GM19328 (cell line): Measurements from ENCODE around the gene ADAMTS2.

Source experiments
- ATAC-seq: cut with Tn5 transposase; IDR thresholded peaks from one replicate; pipeline ENCODE4 v1.9.1; 2021; ENCODE audit warnings: mild to moderate bottlenecking, moderate library complexity; ENCODE audit not compliant: unreplicated experiment

The ADAMTS2 gene

DNA sequence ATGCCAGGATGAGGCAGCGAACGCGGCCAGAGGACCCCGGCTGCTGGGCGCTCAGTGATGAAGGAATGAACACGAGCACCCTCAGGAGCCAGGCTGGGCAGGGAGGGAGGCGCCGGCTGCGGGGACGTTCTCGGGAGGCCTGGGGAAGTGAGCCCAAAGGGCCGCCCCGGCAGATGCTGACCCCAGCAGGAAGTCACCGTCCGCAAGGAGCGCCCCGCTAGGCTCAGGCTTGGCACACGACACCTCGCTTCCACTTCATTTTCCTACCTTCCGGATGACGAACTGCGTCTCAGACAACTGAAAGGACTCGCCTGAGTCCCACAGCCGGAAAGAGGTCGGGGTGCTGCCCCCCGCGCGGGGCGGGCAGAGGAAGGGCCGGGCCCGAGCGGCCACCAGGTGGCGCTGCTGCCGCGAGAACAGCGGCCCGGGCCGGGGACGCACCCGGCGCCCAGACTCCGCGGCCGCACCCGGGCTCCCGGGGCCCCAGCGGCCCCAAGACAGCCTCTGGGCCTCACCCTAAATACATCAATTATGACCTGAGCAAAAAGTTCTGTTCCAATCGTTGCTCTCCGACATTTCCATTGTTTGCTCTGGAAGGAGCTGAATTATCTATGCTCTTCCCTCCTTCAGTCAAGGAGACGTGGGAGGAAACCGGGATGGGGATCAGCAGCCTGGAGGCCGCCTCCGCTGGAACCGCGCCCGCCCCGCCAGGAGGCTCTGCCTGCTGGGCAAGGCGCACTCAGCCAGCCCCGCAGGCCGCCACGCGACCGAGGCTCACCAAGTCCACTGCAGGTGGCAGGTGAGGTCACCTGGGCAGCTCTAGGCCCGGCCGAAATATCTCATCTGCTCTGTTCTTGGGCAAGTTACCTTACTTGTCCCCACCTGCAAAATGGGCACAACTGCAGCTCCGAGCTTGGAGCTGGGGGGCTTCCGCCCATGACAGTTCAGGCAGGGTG is 178.1 kb downstream of the ADAMTS2 start:
- no peak for ATAC-seq

DNA sequence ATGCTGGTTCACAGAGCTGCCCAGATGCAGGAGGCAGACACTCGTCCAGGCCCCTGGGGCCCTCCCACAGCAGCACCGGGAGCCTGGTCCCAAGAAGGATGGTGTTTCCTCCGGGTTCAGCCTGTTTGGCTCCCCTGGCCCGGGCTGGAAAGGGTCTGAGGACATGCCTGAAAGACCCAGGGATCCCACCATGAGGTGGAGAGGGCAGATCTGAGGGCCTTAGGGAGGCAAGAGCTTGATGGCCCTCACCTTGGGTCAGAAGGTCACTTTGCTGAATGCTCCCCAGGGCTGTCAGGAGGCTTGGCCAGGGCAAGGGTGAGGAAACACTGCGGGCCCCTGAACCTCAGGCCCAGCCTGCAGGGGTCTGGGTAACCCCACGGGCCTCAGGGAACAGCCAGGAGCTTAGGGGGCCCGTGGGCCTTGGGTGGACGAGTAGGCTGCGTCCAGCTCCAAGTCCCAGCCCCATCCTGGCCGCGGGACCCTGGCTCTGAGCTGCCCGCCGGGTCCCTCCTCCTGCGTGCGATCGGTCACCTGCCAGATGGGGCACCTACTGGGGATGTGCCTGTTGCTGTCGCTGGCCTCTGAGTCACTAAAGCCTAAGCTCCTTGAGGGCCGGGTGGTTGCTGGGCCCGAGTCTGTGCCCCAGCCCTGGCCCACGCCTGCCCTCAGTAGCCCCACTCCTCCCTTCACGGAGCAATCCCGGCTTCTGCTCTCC is 178.9 kb downstream of the ADAMTS2 start:
- no peak for ATAC-seq

DNA sequence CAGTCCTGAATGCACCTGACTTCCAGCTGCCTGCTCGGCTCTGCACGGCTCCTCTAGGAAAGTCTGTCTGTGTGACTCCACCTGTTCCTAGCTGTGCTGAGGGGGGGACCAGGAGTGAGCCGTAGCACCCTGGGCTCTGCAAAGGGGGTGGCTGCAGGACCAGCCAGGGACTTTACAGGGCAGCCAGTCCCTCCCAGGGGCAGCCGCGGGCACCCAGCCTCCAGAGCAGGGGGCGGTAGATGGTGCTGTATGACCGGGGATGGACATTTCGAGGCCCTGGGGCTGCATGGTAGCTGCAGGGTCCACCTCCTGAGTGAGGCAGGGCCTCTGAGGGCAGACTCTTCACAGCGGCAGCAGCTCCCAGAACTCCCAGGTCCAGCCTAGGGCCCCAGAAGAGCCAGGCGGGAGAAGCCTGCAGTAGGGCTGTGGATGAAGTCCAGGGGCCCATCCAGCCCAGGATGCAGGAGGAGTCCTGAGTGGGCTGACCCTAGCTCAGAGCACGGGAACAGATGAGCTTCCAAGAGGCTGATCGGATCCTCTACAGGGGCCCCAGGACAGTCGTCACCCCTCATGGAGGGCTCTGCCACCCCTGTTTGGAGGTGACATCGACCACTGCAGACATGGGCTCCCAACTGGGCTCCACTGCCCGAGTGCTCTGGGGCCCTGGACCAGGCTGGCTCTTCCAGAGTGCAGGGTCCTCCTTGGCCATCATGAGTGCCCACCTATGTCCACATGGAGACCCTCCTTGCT is 179.7 kb downstream of the ADAMTS2 start:
- no peak for ATAC-seq

DNA sequence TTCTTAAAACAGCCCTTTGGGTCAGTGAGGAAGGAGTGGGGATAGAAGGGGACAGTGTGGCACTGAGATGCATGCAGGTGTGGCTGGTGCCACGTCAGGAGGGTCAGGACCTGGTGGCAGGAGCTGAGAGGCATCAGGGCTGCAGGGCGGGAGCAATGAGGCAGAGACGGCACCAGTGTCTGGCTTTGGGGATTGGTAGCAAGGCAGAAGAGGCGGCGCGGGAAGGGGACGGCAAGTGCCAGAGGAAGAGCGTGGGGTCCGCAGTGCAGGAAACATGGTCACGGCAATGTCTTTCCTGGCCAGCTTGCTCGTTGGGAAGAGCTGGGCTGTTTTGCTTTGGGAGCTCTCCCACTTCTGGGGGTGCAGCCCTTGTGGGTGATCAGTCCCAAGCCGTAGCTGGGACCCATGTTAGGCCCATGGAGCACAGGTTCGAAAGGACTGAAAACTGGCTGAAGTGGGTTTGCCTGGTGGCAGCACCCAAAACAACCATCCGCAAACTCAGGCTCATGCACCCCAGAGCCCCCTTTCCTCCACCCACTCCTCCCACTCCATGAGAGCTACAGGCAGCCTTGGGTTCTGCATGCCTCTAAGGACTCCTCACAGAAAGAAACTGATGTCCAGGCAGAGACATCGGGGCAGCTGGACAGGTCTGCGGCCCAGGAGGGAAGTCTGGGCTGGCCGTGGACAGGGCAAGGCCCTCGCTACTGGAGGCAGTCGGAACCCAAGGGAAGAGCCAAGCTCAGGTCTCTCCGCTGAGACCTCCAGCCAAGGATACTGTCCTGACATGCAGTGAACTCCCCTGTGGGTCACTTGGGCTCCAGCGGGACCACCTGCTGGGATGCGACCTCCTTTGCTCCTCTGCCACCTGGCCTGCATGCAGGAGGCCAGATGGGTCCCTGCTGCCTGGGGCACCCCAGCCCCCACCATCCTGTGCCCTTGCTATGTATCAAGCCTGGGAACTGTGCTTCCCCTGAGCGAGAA is 180.6 kb downstream of the ADAMTS2 start:
- ATAC-seq, result no peak

DNA sequence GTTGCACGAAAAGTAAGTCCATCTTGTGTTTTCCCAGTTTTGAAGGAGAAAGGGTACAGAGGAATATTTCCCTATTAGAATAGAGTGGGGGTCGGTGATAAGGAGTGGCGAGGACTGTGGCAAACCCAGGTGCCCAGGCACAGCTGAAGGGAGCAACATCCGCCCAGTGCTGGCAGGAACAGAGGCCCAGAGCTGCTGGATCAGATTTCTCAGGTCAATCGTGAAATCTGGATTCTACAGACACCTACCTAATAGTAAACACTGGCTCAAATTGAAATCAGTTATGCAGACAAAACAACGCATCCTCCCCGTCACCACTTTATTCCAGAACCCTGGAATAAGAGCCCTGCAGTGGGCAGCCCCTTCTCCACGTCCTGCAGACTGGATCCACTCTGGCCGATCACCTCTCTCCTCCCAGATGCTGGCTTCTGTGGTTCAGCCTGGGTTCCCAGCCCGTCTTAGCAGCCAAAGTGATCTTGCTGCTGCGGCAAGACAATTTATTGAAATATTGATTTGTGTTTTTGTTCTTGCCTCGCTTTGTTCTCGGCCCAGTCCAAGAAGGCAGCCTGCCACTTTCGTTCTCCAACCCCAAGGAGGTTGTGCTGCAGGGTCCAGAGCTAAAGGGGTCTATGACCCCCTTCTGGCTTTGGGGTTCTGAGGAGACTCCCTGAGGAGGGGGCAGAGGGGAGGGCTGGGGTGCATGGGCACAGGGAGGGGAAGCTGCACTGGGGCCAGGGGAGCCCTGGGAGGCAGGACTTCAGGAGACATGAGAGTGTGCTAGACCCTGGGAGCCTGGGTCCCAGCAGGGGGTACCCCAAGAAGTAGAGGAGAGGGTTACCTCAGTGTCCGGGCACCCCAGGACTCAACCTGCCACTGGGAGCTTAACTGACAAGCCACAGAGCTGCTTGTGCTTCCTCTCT is 181.8 kb downstream of the ADAMTS2 start:
- no peak for ATAC-seq

DNA sequence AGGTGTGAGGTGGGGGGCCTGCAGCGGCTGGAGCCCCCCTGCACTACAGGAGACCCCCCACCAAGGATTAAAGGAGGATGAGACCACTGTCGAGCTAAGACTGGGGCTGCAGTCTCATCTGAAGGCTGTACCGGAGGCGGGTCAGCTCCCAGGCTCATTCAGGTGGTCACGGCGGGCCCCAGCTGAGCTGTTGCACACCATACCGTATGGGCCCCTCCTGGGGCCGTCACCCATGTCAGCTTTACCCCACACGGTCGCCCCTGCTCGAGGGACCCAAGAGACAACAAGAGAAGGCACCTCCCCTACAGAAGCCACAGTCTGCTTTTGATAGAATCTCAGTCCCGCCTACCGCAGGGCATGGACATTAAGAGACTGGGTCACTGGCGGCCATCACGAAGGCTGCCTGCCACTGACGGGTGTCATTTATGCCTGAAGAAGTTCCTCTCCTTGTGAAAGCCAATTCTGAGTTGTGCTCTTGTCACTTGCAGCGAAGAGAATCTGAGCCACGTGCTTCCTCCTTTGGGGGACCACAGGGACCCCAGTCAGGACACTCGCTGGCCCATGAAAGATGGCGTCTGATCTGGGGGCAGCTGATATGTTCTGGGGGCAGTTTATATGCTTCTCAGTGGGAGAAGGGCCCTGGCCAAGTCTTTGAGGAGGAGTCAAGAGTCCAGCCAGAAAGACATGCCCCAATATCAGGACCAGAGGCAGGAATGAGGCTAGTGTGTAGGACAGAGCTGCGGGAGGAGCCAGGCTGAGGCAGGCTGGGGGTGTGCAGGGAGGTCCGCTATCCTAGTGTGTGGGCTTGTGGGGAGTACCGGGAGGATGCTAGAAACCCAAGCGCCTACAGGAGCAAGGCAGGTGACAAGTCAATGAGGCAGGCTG is 182.7 kb downstream of the ADAMTS2 start:
- no peak for ATAC-seq

DNA sequence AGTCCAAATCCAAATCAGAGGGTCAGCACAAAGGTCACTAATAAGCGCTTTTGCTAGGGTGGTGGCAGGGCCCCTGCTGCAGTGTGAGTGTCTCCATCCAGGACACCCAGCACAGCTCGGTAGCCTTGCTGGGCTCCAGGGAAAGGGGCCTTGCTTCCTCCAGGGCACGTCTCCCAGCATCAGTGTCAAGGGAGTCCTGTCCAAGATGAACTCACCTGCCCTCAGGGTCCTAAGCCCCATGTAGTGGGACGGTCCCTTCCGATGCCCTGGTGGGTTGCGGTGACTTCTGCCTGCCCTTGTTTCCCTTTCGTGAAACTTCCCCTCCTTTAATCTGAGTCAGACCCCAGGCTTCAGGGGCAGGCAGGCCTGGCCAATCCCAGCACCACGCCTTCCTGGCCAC is 183.4 kb downstream of the ADAMTS2 start:
- no peak for ATAC-seq

DNA sequence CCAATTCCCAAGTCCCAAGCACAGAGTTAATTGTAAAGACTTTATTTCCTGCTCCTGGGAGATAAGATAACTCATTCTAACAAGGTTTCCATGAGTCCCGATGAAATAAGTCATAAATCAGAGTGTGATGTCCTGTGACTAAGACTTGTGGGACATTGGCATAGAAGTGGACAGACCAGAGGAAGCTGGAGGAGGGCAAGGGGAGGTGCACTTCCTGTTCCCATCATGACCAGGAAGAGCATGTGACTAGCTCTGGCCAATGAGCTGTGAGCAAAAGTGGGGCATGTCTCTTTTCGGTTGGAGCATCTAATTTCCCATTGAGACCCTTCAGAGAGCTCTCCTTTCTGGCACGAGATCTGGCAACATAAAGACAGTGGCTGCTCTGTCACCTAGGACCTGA is 184.7 kb downstream of the ADAMTS2 start:
- no peak for ATAC-seq

DNA sequence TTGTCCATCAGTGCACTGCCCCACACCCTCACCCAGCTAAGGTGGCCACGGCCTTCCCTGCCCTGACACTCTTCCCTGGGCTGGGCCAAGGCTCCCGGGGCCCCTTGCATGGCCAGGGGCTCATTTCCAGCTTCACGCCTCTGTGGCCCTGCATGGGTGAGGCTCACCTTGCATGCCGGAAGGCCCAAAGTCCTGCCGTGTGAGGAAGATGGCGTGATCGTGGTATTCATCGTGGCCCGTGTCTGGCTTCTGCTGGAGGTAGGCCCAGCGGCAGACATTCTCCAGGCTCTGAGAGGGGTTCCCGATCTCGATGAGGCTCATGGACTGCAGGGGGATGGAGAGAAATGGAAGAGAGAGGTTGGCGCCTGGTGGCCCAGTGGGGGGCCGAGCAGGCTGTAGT is 186.7 kb downstream of the ADAMTS2 start:
- no peak for ATAC-seq

DNA sequence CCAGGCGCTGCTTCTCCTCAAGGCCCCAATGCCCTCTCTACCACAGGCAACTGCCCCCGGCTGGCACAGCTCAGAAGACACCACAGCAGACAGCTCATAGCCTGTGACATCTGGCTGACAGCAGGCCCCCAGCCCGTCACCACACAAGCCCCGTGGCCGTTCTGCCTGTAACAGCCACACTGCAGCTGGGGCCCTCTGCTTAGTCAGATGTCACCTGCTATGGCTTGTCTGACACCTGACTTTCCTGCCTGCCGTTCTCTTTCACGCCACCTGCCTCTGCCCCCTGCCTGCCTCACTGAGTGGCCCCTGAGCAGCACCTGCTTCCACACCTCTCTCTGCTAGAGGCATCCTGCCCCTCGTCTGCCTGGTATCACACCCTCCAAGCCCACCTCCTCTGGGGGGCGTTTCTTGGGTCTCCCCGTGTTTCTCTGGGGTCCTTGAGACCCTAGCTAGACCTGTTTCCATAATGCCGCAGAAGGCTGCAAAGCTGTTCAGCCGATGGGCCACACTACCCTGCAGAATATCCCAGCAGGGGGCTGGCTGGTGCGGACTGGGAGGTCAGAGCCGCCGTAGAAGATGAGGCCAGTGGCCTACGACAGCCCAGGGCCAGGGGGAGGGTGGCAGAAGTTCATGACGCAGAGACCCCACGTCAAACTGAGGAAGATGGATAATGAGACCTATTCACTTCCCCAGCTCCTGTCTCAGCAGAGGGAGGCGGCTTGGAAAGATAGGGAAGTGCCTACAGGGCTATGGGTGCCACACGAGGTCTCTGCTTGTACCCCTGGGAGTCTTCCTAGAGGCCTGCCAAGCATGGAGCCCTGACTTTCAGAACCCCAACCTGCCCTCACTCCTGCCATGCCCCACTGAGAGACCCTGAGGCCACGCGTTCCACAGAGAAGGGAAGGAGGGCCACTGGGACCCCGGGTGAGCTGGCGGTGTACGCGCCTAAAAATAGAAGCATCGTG is 190.0 kb downstream of the ADAMTS2 start:
- no peak for ATAC-seq

DNA sequence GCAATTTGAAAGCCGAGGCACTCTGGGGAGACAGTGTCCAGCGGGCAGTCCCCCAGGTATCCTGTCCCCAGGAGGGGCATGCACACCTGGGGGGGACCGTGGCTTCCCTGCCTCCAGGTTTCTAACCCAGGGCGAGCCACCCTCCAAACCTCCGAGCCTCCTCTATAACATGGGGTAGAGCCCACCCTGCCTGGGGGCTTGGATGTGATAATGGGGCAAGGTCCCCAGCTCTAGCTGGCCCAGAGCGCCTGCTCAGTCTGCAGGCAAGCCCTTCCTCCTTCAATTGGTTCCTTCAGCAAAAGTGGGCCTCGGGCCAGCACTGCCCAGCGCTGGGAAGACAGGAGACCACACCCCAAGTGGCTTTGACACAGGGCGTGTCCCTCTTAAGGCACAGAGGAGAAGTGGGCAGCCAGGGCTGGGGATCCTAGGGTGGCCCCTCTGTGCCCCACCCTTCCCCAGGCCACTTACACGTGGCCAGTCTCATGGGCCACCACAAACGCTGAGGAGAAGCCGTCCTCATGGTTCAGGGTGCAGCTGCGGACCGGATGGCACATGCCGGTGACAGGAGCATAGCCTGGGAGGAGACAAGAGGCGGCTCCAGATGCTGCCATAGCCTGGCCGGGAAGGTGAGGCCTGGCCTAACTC is 190.8 kb downstream of the ADAMTS2 start:
- ATAC-seq, result no peak

DNA sequence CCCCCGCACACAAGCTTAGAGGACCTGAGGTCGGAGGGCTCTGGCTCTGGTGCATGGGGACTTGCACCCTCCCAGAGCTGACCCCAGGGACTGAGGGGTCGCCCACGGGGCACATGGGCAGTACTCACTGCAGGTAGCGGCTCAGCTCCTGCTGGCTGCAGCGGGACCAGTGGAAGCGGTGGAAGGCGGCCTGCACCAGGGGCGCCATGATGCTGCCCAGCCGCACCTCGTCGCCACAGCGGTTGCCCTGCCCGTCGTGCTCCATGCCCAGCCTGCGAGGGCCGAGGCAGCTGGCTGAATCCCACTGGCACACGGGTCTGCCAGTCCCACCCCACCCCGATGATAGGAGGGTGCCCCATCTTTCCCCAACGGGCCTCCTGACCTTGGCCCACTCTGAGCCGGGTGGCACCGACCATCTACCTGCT is 191.3 kb downstream of the ADAMTS2 start:
- no peak for ATAC-seq

DNA sequence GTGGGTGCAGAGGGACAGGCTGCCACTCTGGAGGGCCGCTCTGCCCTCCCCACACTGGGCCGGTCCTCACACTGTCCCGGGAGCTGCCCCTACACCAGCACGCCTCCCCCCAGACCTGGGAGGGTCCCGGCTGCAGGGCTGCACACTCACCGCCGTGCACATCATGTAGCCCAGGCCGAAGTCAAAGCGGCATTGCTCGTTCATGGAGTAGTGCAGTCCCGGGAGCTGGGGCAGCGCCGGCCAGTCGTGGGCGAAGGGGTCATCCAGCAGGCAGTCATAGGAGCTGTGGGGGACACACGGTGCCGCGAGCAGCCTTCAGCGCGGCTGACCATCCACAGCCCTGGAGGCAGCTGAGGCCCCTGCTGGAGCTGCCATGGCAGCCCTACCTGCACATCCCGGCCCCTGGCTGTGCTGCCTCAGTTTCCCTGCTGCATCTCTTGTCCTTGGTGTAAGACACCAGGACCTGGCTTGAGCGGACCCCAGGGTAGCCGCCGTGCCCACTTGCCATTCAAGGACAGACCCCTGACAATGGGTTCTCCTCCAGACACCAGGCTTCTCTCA is 191.8 kb downstream of the ADAMTS2 start:
- ATAC-seq, result no peak

DNA sequence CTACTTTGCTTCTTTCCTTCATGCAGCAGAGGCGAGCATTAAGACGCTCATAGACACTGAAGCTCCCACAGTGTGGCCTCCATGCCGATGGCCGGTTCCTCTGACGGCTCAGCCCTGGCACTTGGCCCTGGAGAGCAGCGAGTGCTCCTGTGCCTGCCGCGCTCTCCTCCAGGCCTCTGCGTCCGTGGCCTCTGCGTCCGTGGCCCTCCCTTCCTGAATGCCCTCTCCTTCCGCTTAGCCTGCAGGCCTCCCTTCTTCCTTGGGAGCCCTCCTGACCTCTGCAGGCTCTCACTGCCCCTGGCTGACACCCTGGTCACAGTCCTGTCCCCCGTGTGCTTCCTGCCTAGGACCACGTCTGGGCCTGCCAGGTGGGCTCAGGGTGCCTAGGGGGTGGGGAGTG is 192.3 kb downstream of the ADAMTS2 start:
- ATAC-seq, result no peak

DNA sequence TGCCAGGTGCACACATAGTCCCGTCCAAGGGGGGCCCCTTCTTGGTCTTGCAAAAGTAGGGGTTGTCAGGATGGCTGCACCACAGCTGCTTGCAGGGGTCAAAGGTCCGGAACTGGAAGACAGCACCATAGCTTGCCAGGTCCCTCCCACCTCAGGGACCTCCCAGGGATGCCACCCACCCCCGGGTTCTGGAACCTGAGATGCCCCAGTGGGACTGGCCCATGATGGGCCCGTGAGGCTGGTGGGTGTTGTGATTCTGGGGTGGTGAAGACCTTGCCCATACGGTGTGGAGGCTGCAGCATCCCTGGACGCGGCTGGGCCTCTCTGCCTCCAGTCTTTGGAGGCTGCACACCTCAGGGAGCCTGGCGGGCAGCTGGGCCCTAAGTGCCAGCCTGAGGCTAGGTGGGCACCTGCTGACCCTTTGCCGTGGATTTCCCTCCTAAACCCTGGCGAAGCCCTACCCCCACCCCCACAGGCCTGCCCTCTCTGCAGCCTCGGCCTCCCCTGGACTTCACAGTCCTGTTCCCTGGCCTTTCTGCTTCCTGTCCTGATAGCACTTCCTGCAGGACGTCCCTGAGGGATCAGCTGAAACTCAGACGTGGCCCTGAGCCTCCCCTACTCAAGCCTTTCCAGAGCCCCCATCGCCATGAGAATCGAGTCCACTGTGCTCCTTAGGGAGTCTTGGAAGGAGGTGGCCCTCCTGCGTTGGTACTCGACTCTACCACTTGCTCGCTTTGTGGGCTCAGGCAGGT is 192.9 kb downstream of the ADAMTS2 start:
- no peak for ATAC-seq
